Suppressor macrophage treated with lipopolysaccharide for 4 hours (primary cell): ENCODE data around the gene PGM5.
"Not testable (repeated sequence)": the region's sequence is repeated elsewhere in the genome, so short reads cannot be mapped to it uniquely, and the experiment has no call there.

Source experiments
- DNase-seq: peaks from one replicate; pipeline ENCODE4 v3.0.0-alpha.2; 2020

Gene PGM5

GRCh38 chr9:68356380-68357118 is at the start of gene PGM5:
PGM5 (plus strand) TSS chr9:68356611; CDS start chr9:68357128, 517 bp downstream.
- DNase-seq = peak; percentile 30

DNA sequence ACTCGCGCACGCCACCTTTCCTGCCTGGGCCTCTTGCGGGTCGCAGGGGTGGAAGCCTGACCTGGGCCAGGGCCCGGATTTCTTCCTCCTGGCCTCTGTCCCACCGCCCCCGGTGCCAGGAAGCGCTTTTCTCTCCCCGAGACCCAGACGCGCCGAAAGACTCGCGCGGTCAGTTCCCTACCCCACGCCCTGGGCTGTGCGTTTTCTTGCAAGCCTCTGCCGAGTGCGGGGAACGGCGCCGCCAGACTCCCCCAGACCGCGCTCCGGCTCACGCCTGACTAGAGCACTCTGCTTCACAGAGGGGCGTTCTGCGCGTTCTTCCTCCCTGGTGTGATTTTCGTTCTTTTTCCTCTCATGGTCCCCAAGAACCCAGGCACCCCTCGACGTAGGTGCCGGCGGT is 49.3 kb upstream of the PGM5 start:
- not testable (repeated sequence) for DNase-seq

GRCh38 chr9:68307654-68308053 is 48.8 kb upstream of the PGM5 start:
- not testable (repeated sequence) for DNase-seq

- DNase-seq = not testable (repeated sequence)
These were observed 45.2 kb upstream of the PGM5 start for GRCh38 chr9:68311208-68311607.

GRCh38 chr9:68318209-68318608 is 38.2 kb upstream of the PGM5 start:
- DNase-seq = not testable (repeated sequence)

DNA sequence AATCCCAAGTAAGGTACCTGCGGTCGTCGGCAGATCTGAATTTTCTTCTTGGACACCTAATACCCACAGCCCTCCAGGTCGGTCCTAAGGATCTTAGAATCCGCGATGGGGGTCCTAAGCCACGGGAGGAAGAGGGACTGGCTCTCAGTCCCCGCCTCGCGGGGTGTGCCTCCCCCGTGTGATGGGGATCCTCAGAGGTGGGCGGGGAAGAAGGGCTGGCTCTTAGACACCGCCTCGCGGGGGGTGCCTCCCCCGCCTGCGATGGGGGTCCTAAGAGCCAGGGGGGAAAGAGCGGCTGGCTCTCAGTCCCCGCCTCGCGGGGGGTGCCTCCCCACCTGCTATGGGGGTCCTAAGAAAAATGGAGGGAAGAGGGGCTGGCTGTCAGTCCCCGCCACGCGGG is 32.7 kb upstream of the PGM5 start:
- not testable (repeated sequence) for DNase-seq

DNA sequence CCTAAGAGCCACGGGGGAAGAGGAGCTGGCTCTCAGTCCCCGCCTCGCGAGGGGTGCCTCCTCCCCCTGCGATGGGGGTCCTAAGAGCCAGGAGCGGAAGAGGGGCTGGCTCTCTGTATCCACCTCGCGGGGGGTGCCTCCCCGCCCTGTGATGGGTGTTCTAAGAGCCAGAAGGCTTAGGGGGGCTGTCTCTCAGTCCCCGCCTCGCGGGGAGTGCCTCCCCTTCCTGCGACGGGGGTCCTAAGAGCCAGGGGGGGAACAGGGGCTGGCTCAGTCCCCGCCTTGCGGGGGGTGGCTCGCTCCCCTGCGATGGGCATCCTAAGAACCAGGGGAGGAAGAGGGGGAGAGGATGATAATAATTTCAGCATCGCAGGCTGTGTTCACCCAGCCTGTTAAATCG is 31.9 kb upstream of the PGM5 start:
- DNase-seq = not testable (repeated sequence)

DNA sequence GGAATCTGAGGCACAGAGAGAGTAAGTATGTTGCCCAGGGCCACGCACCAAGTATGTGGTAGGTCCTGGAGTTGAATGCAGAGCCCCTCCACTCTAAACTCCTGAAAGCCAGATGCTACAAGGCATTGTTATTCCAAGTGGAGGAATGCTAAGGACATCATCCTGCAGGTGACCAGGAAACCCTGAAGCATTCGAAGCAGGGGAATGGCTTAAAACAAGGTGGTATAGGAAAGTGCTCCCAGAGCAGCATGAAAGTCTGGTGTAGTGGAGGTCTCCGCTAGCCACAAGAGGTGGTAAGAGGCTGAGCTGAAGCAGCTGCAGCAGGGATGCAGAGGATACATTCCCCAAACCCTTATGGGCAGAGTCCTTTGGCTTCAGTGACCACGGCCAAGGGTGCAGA is 27.3 kb upstream of the PGM5 start:
- not testable (repeated sequence) for DNase-seq

- not testable (repeated sequence) for DNase-seq
These were observed 25.8 kb upstream of the PGM5 start for GRCh38 chr9:68330531-68331173.

- DNase-seq = not testable (repeated sequence)
These were observed 24.3 kb upstream of the PGM5 start for GRCh38 chr9:68332122-68332521.

GRCh38 chr9:68335935-68336334 is 20.5 kb upstream of the PGM5 start:
- DNase-seq = not testable (repeated sequence)

- not testable (repeated sequence) for DNase-seq
These were observed 19.6 kb upstream of the PGM5 start for GRCh38 chr9:68336639-68337339.

- not testable (repeated sequence) for DNase-seq
These were observed 18.4 kb upstream of the PGM5 start for GRCh38 chr9:68338000-68338399.

- DNase-seq = not testable (repeated sequence)
These were observed 14.0 kb upstream of the PGM5 start for GRCh38 chr9:68342265-68343025.

DNA sequence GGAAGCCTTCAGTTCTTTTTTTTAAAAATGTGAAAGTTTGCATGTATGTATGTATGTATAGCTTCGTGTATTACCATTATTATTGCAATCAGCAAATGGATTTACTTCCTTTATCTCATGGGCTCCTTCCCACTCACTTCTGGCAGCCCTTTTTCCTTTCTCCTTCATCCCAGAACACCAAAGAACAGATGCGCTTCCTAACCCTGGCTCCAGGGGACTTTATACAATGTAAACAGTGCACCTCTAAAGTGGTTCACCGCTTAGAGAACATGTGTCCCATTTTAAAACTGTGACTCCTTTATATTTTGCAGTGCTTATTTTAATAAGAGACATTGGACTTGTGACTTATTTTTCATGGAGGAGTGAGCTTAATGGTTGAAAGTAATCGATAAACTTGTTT is 13.2 kb upstream of the PGM5 start:
- DNase-seq = not testable (repeated sequence)

DNA sequence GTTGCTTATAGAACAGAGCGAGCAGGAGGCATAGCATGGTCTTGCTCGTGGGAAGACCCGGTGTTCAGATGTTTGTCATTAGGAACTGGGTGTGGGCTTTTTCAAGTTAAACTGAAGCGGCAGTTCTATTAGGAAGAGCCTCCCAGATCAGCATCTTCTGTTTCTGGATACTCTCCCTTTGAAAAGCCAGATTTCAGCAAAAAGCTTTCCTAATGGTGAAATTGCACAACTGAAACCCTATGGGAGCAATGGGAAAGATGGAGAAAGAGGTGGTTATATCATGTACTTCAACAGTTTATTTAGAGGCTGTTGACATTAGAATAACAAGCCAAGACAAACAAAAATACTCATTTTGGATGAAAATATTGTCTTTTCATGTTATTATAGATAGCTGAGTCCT is 12.4 kb upstream of the PGM5 start:
- DNase-seq = not testable (repeated sequence)

GRCh38 chr9:68351689-68352088 is 4.7 kb upstream of the PGM5 start:
- DNase-seq = not testable (repeated sequence)

GRCh38 chr9:68355993-68356379 is 425 bp upstream of the PGM5 start:
- not testable (repeated sequence) for DNase-seq

- DNase-seq = not testable (repeated sequence)
These were observed 806 bp downstream of the PGM5 start for GRCh38 chr9:68357119-68357714.

DNA sequence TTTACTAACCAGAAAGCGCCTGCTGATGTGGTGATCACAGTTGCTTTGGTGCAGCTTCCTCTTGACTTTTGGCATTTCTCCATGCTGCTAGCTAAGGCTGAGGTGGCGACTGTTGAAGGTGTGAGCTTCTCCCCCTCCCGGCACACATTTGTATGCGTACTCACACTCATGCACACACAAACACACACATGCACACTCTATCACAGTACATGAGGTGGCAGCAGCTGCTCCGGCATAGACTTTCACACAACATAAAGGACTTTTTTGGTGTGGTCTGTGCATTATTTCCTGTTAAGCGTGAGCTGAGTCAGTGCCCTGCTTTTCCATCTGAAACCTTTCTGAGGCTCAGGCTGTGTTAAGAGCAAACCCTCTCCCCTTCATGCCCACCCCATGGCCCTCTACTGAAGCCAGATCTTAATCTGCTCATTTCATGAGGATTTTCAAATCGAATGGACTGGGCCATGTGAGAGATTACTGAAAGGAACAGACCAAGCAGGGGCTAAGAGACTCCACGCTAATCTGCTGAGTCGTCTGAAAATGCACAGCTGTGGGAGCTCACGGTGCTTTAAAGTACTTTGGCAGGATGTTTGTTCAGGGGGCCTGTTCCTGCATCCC is 10.6 kb downstream of the PGM5 start:
- not testable (repeated sequence) for DNase-seq

- DNase-seq = not testable (repeated sequence)
These were observed 19.4 kb downstream of the PGM5 start for GRCh38 chr9:68375789-68376188.

GRCh38 chr9:68377723-68378122 is 21.3 kb downstream of the PGM5 start:
- DNase-seq = not testable (repeated sequence)
